ENCODE data around the gene PGM5. TPM values are rescaled to one million over a fixed set of nuclear protein-coding genes. Genes with fewer than 3 reads are reported as not detected.

PGM5 gene
- total and polyA plus RNA-seq, 2 donors (not counting 3 experiments of a cell fraction or from before 2014, with no cell fraction given): 0.14 to 1.9 TPM

DNA sequence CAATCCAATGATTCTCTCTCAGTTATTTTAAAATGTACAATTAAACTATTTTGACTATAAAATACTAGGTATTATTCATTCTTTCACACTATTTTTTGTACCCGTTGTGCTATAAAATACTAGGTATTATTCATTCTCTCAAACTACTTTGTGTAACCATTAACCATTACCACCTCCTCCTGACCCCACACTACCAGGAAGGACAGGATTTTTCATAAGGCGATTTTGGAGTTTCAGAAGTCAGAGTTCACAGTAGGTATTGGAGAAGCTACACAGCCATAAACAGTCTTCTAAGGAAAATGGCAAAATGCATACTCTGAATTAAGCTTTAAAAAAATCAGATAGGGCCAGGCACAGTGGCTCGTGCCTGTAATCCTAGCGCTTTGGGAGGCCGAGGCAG lies 219.4 kb downstream of the PGM5 start:
- H3K4me2 ChIP-seq (ENCODE audit: insufficient read depth, low read length): no peak overlapping the region
- H3K79me2 ChIP-seq (ENCODE audit: control insufficient read depth, insufficient read depth, low read length): no peaks in the 10 kb centered on the region
- H3K4me1 ChIP-seq (ENCODE audit: control insufficient read depth, extremely low read depth, insufficient read depth, low read length): no peaks in the 10 kb centered on the region
- no peak overlapping the region for H2AFZ ChIP-seq (ENCODE audit: low read depth, low read length)
- dilution Hi-C loops (cut with MboI; ENCODE audit: extremely low pct_ligation_motif_present, low sequenced_read_pairs): no loop called here
- FAIRE-seq: no peak
- H3K9ac ChIP-seq (replicated peaks; ENCODE audit: extremely low read depth, insufficient read depth, low read length): no peak overlapping the region
- DNase-seq (ENCODE audit: low read depth, low spot score): no peak
- TF ChIP-seq FOS (IDR thresholded peaks at IDR 0.05; ENCODE audit: borderline replicate concordance, insufficient read depth, low read length): no peak
- TF ChIP-seq POLR2AphosphoS5 (IDR thresholded peaks at IDR 0.05; ENCODE audit: insufficient read depth, low read depth, low read length): no peak
- no peak for TF ChIP-seq MYC (IDR thresholded peaks at IDR 0.05; ENCODE audit: low read depth, low read length)
- TF ChIP-seq, protein P1, sequence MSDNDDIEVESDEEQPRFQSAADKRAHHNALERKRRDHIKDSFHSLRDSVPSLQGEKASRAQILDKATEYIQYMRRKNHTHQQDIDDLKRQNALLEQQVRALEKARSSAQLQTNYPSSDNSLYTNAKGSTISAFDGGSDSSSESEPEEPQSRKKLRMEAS (IDR thresholded peaks at IDR 0.05; ENCODE audit: insufficient read depth, insufficient read length): no peak
- TF ChIP-seq GATA2 (IDR thresholded peaks at IDR 0.05; ENCODE audit: insufficient read depth, insufficient read length, low read depth, low read length): no peak
- no peak for TF ChIP-seq POLR2A (IDR thresholded peaks at IDR 0.05; ENCODE audit: low read depth, low read length)
- TF ChIP-seq JUN (IDR thresholded peaks at IDR 0.05; ENCODE audit: borderline replicate concordance, insufficient read depth, insufficient read length, low read depth): no peak
- TF ChIP-seq EZH2 (IDR thresholded peaks at IDR 0.05; ENCODE audit: borderline replicate concordance, low read depth, low read length, severe bottlenecking): no peak
- TF ChIP-seq, protein P2, sequence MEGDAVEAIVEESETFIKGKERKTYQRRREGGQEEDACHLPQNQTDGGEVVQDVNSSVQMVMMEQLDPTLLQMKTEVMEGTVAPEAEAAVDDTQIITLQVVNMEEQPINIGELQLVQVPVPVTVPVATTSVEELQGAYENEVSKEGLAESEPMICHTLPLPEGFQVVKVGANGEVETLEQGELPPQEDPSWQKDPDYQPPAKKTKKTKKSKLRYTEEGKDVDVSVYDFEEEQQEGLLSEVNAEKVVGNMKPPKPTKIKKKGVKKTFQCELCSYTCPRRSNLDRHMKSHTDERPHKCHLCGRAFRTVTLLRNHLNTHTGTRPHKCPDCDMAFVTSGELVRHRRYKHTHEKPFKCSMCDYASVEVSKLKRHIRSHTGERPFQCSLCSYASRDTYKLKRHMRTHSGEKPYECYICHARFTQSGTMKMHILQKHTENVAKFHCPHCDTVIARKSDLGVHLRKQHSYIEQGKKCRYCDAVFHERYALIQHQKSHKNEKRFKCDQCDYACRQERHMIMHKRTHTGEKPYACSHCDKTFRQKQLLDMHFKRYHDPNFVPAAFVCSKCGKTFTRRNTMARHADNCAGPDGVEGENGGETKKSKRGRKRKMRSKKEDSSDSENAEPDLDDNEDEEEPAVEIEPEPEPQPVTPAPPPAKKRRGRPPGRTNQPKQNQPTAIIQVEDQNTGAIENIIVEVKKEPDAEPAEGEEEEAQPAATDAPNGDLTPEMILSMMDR (IDR thresholded peaks at IDR 0.05; ENCODE audit: extremely low read depth in 1 of 2, insufficient read depth in 1 of 2, low read depth in 1 of 2, low read length in 2 of 2): no peak
- ChIA-PET CTCF (no interaction called here), POLR2A (no interaction called here)
- no peaks in the 10 kb centered on the region for H3K27me3 ChIP-seq (ENCODE audit: control insufficient read depth in 2 of 2, insufficient read depth in 2 of 2, low read length in 2 of 2)
- BruUV-seq (replicated peaks): no TSS peak
- no peaks in the 10 kb centered on the region for H3K9me3 ChIP-seq (replicated peaks; ENCODE audit: control insufficient read depth, insufficient read depth, low read length)
- no peak overlapping the region for H3K4me3 ChIP-seq (replicated peaks in 1 of 3; ENCODE audit: insufficient read depth in 1 of 3, low read depth in 1 of 3, low read length in 3 of 3)
- H3K36me3 ChIP-seq (ENCODE audit: control insufficient read depth in 2 of 2, extremely low read depth in 1 of 2, insufficient read depth in 2 of 2, low read length in 2 of 2): no peaks in the 10 kb centered on the region
- no peaks in the 10 kb centered on the region for H4K20me1 ChIP-seq (replicated peaks; ENCODE audit: control insufficient read depth, extremely low read depth, insufficient read depth, low read length)
- no peaks in the 10 kb centered on the region for H3K9me1 ChIP-seq (replicated peaks; ENCODE audit: control insufficient read depth, extremely low read depth, insufficient read depth, low read length)
- intact Hi-C loops (cut with micrococcal nuclease): no loop called here
- H3K27ac ChIP-seq (ENCODE audit: insufficient read depth, low read depth, low read length): no peak overlapping the region
